Measurements from ENCODE around the gene ELAVL4. TPM values are rescaled to one million over a fixed set of nuclear protein-coding genes. Genes with fewer than 3 reads are reported as not detected.

Gene ELAVL4
- 1 to 10 TPM in 1 of 2 donors, under 1 TPM in 1; 0.28 to 1.4 TPM for total RNA-seq

GRCh38 chr1:50108497-50109059 lies at the start of gene ELAVL4:
Gene ELAVL4, plus strand, starts transcription at chr1:50108920. Its CDS starts 270 bp downstream, at chr1:50109190.
- DNase-seq (ENCODE audit: low spot score) = no peak
- Histone ChIP-seq H3K36me3 (no peaks in the 10 kb centered on the region), H3K4me3 (no peak within 1 kb of the TSS), H3K27me3 (no peaks in the 10 kb centered on the region), H3K27ac (no peak within 1 kb of the TSS), H3K9me3 (no peaks in the 10 kb centered on the region), H3K4me1 (peaks cover 0 to 6% of the 10 kb centered on the region in 2 donors)
- TF ChIP-seq, protein P1, sequence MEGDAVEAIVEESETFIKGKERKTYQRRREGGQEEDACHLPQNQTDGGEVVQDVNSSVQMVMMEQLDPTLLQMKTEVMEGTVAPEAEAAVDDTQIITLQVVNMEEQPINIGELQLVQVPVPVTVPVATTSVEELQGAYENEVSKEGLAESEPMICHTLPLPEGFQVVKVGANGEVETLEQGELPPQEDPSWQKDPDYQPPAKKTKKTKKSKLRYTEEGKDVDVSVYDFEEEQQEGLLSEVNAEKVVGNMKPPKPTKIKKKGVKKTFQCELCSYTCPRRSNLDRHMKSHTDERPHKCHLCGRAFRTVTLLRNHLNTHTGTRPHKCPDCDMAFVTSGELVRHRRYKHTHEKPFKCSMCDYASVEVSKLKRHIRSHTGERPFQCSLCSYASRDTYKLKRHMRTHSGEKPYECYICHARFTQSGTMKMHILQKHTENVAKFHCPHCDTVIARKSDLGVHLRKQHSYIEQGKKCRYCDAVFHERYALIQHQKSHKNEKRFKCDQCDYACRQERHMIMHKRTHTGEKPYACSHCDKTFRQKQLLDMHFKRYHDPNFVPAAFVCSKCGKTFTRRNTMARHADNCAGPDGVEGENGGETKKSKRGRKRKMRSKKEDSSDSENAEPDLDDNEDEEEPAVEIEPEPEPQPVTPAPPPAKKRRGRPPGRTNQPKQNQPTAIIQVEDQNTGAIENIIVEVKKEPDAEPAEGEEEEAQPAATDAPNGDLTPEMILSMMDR (IDR thresholded peaks at IDR 0.05) = no peak

- Histone ChIP-seq H3K27ac (no peak overlapping the region), H3K36me3 (no peaks in the 10 kb centered on the region), H3K27me3 (no peaks in the 10 kb centered on the region), H3K9me3 (no peaks in the 10 kb centered on the region), H3K4me3 (no peak overlapping the region), H3K4me1 (no peaks in the 10 kb centered on the region)
- TF ChIP-seq, protein P1 (IDR thresholded peaks at IDR 0.05) = no peak
- no peak for DNase-seq (ENCODE audit: low spot score)
Observed at GRCh38 chr1:50060279-50060678, 48.4 kb upstream of the ELAVL4 start.

GRCh38 chr1:50066806-50067205 lies 41.9 kb upstream of the ELAVL4 start:
- no peaks in the 10 kb centered on the region for H3K27me3 ChIP-seq
- no peaks in the 10 kb centered on the region for H3K36me3 ChIP-seq
- H3K27ac ChIP-seq = peak overlapping the region in 1 of 2 donors; percentile 28
- TF ChIP-seq, protein P1 (IDR thresholded peaks at IDR 0.05) = no peak
- H3K4me3 ChIP-seq = no peak overlapping the region
- no peaks in the 10 kb centered on the region for H3K4me1 ChIP-seq
- no peaks in the 10 kb centered on the region for H3K9me3 ChIP-seq
- no peak for DNase-seq (ENCODE audit: low spot score)

- Histone ChIP-seq H3K9me3 (no peaks in the 10 kb centered on the region), H3K27ac (no peak overlapping the region), H3K4me1 (no peaks in the 10 kb centered on the region), H3K36me3 (no peaks in the 10 kb centered on the region), H3K4me3 (no peak overlapping the region), H3K27me3 (no peaks in the 10 kb centered on the region)
- TF ChIP-seq, protein P1 (IDR thresholded peaks at IDR 0.05) = no peak
- no peak for DNase-seq (ENCODE audit: low spot score)
Observed at GRCh38 chr1:50074931-50075330, 33.8 kb upstream of the ELAVL4 start.

GRCh38 chr1:50077273-50077672 lies 31.4 kb upstream of the ELAVL4 start:
- TF ChIP-seq, protein P1 (IDR thresholded peaks at IDR 0.05) = no peak
- no peaks in the 10 kb centered on the region for H3K27me3 ChIP-seq
- H3K9me3 ChIP-seq = no peaks in the 10 kb centered on the region
- DNase-seq (ENCODE audit: low spot score) = no peak
- no peaks in the 10 kb centered on the region for H3K36me3 ChIP-seq
- no peak overlapping the region for H3K4me3 ChIP-seq
- no peak overlapping the region for H3K27ac ChIP-seq
- no peaks in the 10 kb centered on the region for H3K4me1 ChIP-seq
